Measurements from ENCODE around the gene LTBP1.

Gene LTBP1

GRCh38 chr2:33122726-33123125 lies 176.0 kb downstream of the LTBP1 start:
- no peak for DNase-seq

- DNase-seq: no peak
These were observed 176.5 kb downstream of the LTBP1 start for GRCh38 chr2:33123216-33123615.

- DNase-seq: no peak
These were observed 179.8 kb downstream of the LTBP1 start for GRCh38 chr2:33126552-33126951.

- no peak for DNase-seq
These were observed 180.2 kb downstream of the LTBP1 start for GRCh38 chr2:33126958-33127357.

GRCh38 chr2:33129263-33130053 lies 182.7 kb downstream of the LTBP1 start:
- DNase-seq: no peak

- DNase-seq: no peak
These were observed 183.3 kb downstream of the LTBP1 start for GRCh38 chr2:33130054-33130447.

- no peak for DNase-seq
These were observed 183.8 kb downstream of the LTBP1 start for GRCh38 chr2:33130544-33130943.

- DNase-seq: no peak
These were observed 184.4 kb downstream of the LTBP1 start for GRCh38 chr2:33131111-33131510.

- DNase-seq: no peak
These were observed 185.0 kb downstream of the LTBP1 start for GRCh38 chr2:33131749-33132148.

GRCh38 chr2:33133454-33133952 lies 186.8 kb downstream of the LTBP1 start:
- no peak for DNase-seq

- no peak for DNase-seq
These were observed 187.5 kb downstream of the LTBP1 start for GRCh38 chr2:33134086-33134771.

- no peak for DNase-seq
These were observed 188.2 kb downstream of the LTBP1 start for GRCh38 chr2:33134791-33135560.

- DNase-seq: no peak
These were observed 188.9 kb downstream of the LTBP1 start for GRCh38 chr2:33135645-33136044.

GRCh38 chr2:33136056-33136455 lies 189.3 kb downstream of the LTBP1 start:
- no peak for DNase-seq

- DNase-seq: no peak
These were observed 189.8 kb downstream of the LTBP1 start for GRCh38 chr2:33136566-33136965.

- DNase-seq: no peak
These were observed 190.6 kb downstream of the LTBP1 start for GRCh38 chr2:33137331-33137730.

GRCh38 chr2:33139949-33140348 lies 193.2 kb downstream of the LTBP1 start:
- DNase-seq: no peak

GRCh38 chr2:33141476-33141875 lies 194.7 kb downstream of the LTBP1 start:
- no peak for DNase-seq

GRCh38 chr2:33142810-33143209 lies 196.1 kb downstream of the LTBP1 start:
- DNase-seq: no peak

- no peak for DNase-seq
These were observed 197.5 kb downstream of the LTBP1 start for GRCh38 chr2:33144243-33144642.

GRCh38 chr2:33145459-33145858 lies 198.7 kb downstream of the LTBP1 start:
- DNase-seq: no peak

GRCh38 chr2:33146102-33146501 lies 199.3 kb downstream of the LTBP1 start:
- DNase-seq: no peak

- DNase-seq: no peak
These were observed 206.3 kb downstream of the LTBP1 start for GRCh38 chr2:33153008-33153407.
